Upper lobe of right lung (tissue), 1 donor: ENCODE measurements around the gene ZNF479. TPM values are rescaled to one million over a fixed set of nuclear protein-coding genes. Genes with fewer than 3 reads are reported as not detected.
"Not testable (repeated sequence)": the region's sequence is repeated elsewhere in the genome, so short reads cannot be mapped to it uniquely, and the experiment has no call there.

Experiments
- ATAC-seq: fragments of 200-7000 bp; cut with Tn5 transposase; one replicate; pipeline ENCODE4 v1.9.1; 2020; ENCODE audit warnings: mild to moderate bottlenecking, moderate library complexity
- DNase-seq: peaks from one replicate; pipeline ENCODE4 v3.0.0-alpha.2; 2020
- H3K27ac ChIP-seq: fragments of 200-600 bp; one replicate; pipeline ENCODE4 v1.8.0; 2022
- H3K27me3 ChIP-seq: fragments of 200-600 bp; one replicate; pipeline ENCODE4 v1.8.0; 2022; ENCODE audit warnings: mild to moderate bottlenecking
- H3K36me3 ChIP-seq: fragments of 200-600 bp; one replicate; pipeline ENCODE4 v1.8.0; 2022
- H3K4me1 ChIP-seq: fragments of 200-600 bp; one replicate; pipeline ENCODE4 v1.8.0; 2022
- H3K4me3 ChIP-seq: fragments of 200-600 bp; one replicate; pipeline ENCODE4 v1.8.0; 2022; ENCODE audit warnings: mild to moderate bottlenecking
- H3K9me3 ChIP-seq: fragments of 200-600 bp; one replicate; pipeline ENCODE4 v1.8.0; 2022
- intact Hi-C: fragments of 100-400 bp; cut with DNase I; formaldehyde crosslinking; loops from one replicate; pipeline ENCODE4 v1.11.0; 2022
- total RNA-seq: library from RNA; stranded (reverse); fragmentation: NEBNext Ultra II Directional; extraction: Animal tissue kit (Norgen Biotek cat#: 25700); gene quantifications from one replicate; pipeline ENCODE4 v1.2.1, GENCODE V29; 2021
- TF ChIP-seq, protein P1 (sequence below): fragments of 200-600 bp; IDR thresholded peaks from one replicate; pipeline ENCODE4 v1.8.0; 2022; ENCODE audit warnings: antibody characterized with exemption
- donor health status: DM: no; HTN: yes; CAD: no; lungs with severe emphysema.

The ZNF479 gene
- total RNA-seq, 1 donor from 2014 or later = not detected

GRCh38 chr7:57176928-57177635 lies 44.8 kb upstream of the ZNF479 start:
- Histone ChIP-seq H3K4me1 (no peaks in the 10 kb centered on the region), H3K4me3 (no peak overlapping the region), H3K9me3 (peaks cover 7% of the 10 kb centered on the region), H3K36me3 (no peaks in the 10 kb centered on the region), H3K27ac (no peak overlapping the region), H3K27me3 (no peaks in the 10 kb centered on the region)
- TF ChIP-seq, protein P1, sequence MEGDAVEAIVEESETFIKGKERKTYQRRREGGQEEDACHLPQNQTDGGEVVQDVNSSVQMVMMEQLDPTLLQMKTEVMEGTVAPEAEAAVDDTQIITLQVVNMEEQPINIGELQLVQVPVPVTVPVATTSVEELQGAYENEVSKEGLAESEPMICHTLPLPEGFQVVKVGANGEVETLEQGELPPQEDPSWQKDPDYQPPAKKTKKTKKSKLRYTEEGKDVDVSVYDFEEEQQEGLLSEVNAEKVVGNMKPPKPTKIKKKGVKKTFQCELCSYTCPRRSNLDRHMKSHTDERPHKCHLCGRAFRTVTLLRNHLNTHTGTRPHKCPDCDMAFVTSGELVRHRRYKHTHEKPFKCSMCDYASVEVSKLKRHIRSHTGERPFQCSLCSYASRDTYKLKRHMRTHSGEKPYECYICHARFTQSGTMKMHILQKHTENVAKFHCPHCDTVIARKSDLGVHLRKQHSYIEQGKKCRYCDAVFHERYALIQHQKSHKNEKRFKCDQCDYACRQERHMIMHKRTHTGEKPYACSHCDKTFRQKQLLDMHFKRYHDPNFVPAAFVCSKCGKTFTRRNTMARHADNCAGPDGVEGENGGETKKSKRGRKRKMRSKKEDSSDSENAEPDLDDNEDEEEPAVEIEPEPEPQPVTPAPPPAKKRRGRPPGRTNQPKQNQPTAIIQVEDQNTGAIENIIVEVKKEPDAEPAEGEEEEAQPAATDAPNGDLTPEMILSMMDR = no peak
- intact Hi-C loops = no loop called here
- DNase-seq (no peak), ATAC-seq (no peak)

DNA sequence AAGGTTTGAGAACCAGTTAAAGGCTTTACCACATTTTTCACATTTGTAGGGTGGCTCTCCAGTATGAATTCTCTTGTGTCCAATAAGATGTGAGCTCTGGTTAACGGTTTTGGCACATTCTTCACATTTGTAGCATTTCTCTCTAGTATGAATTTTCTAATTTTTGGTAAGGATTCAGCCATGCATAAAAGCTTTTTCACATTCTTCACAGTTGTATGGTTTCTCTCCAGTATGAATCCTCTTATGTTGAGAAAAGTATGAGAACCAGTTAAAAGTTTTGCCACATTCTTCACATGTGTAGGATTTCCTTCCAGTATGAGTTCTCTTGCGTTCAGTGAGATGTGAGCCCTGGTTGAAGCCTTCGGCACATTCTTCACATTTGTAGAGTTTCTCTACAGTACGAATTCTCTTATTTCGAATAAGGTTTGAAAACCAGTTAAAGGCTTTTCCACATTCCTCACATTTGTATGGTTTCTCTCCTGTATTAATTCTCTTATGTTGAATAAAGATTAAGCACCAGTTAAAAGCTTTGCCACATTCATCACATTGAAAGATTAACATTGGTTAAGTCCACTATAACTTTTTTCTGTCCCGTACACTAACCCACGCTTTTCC lies 33.2 kb upstream of the ZNF479 start:
- H3K27me3 ChIP-seq = no peaks in the 10 kb centered on the region
- no peak overlapping the region for H3K27ac ChIP-seq
- H3K4me1 ChIP-seq = no peaks in the 10 kb centered on the region
- intact Hi-C loops = no loop called here
- H3K4me3 ChIP-seq = no peak overlapping the region
- no peak for ATAC-seq
- peaks cover 36% of the 10 kb centered on the region for H3K9me3 ChIP-seq
- no peaks in the 10 kb centered on the region for H3K36me3 ChIP-seq
- no peak for DNase-seq
- TF ChIP-seq, protein P1 = no peak

GRCh38 chr7:57120123-57120784 lies 12.0 kb downstream of the ZNF479 start:
- ATAC-seq, H3K27ac ChIP-seq, H3K4me3 ChIP-seq, intact Hi-C loops, H3K27me3 ChIP-seq, H3K36me3 ChIP-seq, H3K4me1 ChIP-seq, DNase-seq: not testable (repeated sequence)
- H3K9me3 ChIP-seq = peaks cover 21% of the 10 kb centered on the region
